ENCODE results near the gene CSF1R.

The CSF1R gene

DNA sequence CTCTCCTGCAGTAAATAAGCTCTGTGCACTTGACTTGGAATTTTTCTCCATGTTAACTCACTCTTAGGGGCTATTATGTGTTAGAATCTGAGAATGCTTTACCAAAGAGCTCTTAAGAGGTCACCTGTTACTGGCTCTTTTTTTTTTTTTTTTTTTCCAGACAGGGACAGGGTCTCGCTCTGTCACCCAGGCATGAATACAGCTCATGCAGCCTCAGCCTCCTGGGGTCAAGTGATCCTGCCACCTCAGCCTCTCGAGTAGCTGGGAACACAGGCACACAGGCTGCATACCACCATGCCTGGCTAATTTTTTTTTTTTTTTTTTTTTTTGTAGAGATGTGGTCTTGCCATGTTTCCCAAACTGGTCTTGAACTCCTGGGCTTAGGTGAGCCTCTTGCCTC is 63.7 kb downstream of the CSF1R start:
- DNase-seq = no peak

DNA sequence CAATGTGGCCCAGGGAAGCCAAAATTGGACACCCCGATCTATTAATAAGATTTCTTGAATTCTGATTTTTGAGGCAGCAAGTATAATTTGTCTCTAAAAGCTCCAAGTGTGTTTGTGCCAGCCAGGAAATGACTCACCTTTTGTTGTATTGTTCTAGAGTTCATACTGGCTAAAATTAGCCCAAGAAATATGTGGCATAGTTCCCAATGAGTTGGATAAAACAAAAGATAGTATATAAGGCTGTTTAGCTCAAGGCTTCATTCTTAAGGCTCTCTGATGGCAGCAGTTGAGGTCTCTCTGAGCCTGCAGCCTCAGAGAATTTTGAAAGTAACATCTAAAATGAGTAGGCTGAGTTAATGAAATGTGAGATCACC is 64.2 kb downstream of the CSF1R start:
- no peak for DNase-seq

DNA sequence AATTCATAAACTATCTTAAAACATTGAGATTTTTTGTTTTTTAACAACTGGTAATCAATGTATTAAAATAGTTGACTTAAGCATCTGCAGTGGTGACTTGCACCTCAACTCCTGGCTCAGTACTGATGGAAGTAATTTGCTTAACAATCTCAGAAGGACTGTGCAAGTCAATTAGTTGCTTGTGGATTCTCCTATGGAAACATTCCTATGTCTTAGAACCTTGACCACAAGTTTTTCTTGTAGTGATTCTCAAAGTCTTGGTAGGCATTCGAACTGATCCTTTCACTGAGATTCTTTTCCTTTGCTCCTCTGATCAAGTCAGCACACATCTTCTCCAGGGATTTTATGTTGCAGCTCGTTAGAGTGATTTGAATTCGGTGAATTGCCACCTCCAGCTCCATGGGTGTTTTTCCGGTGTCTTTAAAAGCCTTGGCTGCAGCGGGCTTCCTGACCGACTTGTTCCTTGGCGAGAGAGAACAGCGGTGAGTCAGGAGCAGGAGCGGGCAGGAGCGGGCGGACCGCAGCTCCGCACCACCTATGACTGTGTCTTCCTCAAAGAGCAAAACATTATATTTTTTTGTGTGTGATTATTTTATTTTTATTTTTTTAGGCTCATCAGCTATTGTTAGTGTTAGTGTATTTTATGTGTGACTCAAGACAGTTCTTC is 64.7 kb downstream of the CSF1R start:
- no peak for DNase-seq

DNA sequence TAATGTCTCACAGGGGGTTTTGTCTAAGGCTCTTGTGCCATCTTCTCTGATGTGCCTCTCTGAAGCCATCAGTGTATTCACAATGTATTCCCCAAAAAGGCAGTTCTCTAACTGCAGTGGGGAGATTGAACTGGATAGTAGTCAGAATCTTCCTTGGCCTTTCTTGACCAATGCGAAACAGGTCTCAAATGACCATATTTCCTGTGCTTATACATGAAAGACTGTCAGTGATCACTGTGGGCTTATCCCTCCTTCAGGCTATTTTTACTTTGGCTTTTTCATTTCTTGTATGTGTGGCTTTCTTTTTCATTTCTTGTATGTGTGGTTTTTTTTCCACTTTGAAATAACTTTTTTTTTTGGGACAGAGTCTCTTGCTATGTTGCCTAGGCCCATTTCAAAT is 66.1 kb downstream of the CSF1R start:
- no peak for DNase-seq

DNA sequence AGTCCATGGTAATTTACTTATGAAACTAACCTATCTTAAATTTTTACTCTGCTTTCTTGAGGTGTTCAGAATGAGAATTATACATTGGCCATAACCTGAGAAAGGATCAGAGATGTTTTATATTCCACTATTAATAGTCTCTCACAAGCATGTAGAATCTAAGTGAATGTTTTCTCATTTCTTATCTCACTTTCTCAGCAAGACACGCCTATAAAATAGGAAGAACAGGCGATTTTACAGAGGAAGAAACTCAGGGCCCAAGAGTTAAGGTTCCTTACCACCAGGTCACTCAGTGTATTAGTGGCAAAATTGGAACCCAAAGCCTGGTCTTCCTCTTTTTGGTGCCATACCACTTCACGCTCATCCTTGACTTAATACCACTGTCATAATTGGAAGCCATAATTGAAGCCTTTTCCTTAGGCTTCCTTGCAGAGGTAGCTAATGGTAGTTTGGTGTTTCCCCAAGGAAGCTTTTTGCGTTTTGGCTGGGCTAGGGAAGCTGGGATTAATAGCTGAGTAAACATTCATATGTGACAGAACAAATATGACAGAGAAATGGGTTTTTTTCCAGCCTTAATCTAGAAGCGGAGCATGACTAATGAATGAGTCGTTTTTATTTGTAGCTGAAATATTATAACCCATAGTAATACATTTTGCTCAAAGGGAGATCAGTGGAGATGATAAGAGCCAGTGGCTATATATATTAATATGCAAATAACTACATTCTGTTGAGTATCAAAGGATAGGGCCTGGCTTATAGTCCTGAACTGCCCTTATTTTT is 68.9 kb downstream of the CSF1R start:
- no peak for DNase-seq

DNA sequence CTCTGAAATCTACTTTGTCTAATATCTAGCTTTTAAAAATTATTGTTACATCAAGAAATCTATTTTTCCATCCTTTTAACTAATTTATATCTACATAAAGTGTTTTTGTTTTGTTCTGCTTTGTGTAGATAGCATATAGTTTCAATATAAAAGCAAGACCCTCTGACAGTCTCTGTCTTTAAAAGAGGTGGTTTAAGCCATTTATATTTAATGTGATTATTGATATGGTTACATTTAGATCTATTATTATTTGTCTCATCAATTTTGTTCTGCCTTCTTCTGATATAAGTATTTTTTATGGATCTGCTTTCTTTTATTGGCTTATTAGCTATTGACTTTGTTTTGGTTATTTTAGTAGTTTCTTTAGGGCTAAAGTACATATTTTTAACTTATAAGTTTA is 69.8 kb downstream of the CSF1R start:
- DNase-seq = no peak

DNA sequence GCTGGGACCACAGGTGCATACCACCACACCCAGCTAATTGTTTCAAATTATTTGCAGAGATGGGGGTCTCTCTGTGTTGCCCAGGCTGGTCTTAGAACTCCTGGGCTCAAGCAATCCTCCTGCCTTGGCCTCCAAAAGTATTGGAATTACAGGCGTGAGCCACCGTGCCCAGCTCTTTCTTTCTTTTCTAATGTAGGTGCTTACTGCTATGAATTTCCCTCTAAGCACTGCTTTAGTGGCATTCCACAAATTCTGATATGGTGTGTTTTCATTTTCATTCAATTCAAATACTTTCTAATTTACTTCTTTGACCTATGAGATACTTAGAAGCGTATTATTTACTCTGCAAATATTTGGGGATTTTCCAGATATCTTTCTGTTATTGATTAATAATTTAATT is 70.9 kb downstream of the CSF1R start:
- DNase-seq = no peak

DNA sequence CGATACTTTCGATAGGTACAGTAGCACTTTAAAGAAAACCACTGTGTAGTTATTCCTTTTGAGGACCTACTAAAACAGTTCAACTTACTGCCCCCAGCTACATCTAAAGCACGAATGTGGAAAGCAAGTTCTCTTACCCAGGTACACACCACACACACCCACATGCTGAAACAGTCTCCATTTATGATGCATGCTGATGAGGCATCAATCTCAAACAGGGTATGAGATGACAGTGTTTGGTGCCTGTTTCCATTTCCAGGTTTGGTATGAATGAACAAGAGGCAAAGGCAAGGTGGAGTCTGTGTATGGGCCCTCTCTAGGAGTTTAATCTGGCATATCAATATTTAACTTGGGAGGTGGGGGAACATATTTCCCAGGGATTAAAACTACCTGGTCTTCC is 71.9 kb downstream of the CSF1R start:
- no peak for DNase-seq

DNA sequence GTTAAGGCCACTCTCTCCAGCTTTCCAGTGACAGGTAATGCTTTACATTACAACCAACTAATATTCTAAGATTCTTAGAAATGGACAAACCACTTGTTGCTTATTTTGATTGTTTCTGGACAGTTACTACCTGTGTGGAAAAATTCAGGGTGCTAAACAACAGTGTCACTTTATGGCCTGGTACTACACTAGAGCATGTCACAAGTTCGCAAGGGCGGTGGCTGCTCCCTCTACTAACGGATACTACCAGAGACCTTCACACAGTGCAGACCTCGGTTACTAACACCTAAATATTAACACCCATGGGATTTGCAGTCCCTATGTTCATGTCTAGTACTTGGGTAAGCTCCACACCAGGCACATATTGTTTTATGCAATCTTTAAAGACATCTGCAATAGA is 72.4 kb downstream of the CSF1R start:
- DNase-seq = no peak

DNA sequence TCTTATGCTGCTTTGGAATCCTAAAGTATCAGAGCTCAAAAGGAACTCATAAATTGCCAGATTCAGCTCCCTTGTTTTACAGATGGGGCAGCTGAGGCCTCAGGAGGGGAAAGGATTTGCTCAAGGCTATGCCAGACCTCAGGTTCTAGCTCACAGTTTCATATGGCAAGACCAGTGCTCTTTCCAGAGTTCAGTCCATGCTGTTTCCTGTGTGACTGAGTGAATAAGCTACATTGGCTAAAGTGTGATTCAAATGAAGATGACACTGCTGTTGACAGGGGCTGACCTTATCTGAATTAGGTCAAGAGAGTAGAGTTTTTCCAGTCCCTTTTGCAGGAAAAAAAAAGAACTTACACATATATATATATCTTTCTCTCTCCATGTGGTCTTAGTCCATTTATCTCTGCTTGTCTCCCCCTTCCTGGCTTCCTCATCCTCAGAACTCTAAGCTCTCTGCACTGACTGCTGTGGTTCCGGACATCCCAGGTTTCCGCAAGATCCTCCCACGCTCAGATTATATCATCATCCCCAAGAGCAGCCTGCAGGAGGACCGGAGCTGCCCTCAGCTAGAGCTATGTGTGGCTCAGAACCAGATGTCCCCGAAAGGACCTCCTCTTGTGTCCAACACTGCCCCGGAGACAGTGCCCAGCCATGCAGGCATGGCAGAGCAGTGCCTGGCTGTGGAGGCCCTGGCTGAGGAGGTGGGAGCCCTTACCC is 76.5 kb downstream of the CSF1R start:
- DNase-seq = no peak

DNA sequence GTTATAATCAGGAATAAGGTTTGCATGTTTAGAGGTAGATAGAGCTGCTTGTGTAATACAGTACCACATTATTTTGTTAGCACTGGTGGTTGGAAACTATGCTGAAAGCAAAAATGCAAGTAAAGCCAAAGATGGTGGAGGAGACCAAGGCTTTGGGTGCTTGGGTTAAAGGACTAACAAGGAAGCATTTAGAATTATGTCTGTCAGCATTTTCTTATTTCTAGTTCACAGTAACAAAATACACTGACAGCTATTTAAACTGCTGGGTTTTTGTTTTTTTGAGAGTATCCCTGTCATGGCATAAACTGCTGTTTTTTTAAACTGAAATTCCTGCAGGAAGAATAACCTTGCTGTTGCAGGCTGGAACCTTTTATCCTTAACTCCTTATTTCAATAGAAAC is 79.3 kb downstream of the CSF1R start:
- no peak for DNase-seq

DNA sequence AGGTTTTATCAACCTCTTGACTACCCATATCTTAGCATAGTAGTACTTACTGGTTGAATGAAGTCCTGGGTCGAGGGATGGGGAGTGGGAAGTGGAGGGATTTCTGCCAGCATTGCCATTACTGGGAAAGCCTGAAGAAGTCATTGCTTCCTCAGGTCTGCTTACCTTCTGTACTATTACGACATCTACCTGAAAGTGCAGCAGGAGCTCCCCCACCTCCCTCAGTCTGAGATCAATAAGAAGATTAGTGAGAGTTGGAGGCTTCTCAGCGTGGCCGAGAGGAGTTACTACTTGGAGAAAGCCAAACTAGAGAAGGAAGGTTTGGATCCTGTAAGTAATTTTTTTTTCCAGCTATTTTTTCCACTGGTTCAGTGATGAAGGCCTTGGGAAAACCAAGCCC is 80.0 kb downstream of the CSF1R start:
- DNase-seq = no peak
